Measurements from ENCODE around the gene KRT26. TPM values are rescaled to one million over a fixed set of nuclear protein-coding genes. Genes with fewer than 3 reads are reported as not detected.
"Not testable (repeated sequence)": the region's sequence is repeated elsewhere in the genome, so short reads cannot be mapped to it uniquely, and the experiment has no call there.

Gene KRT26
- total RNA-seq, 1 donor from 2014 or later, result not detected

DNA sequence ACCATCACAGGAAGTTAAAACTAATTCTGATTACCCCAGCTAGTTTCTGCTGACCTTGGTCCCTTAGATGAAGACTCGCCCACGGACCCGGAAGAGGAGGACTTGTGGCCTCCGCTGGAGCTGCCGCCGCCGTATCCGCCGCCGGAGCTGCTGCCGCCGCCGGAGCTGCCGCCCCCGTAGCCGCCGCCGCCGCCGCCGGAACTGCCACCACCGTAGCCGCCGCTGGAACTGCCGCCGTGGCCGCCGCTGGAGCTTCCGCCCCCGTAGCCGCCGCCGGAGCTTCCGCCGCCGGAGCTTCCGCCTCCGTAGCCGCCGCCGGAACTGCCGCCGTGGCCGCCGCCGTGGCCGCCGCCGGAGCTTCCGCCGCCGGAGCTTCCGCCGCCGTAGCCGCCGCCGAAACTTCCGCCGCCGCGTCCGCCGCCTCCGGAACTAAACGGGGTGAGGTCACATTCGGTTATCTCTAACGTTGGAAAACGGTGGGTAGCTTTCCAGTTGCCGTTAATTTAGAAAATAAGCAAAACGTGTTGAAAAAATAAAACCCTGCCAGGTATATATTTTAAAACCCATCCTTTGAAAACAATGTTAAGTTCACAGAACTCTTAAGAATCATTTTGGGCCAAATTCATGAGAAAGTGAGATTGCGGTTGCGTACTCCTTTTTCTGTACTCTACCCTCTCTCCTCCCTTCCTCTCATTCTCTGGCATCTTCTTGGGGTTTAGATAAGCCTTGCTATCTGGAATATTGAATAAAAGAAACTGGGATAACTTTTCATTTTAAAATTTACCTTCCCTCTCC lies 46.9 kb upstream of the KRT26 start:
- Mint-ChIP-seq H3K27me3 (ENCODE audit: unreplicated experiment) (no peaks in the 10 kb centered on the region), H3K27ac (ENCODE audit: unreplicated experiment) (peak overlapping the region; percentile 77), H3K9me3 (ENCODE audit: unreplicated experiment) (no peaks in the 10 kb centered on the region), H3K4me1 (ENCODE audit: low read depth, unreplicated experiment) (peaks cover 2% of the 10 kb centered on the region), H3K4me3 (ENCODE audit: unreplicated experiment) (peak overlapping the region; percentile 96), H3K36me3 (ENCODE audit: unreplicated experiment) (no peaks in the 10 kb centered on the region)
- TF ChIP-seq, protein P1, sequence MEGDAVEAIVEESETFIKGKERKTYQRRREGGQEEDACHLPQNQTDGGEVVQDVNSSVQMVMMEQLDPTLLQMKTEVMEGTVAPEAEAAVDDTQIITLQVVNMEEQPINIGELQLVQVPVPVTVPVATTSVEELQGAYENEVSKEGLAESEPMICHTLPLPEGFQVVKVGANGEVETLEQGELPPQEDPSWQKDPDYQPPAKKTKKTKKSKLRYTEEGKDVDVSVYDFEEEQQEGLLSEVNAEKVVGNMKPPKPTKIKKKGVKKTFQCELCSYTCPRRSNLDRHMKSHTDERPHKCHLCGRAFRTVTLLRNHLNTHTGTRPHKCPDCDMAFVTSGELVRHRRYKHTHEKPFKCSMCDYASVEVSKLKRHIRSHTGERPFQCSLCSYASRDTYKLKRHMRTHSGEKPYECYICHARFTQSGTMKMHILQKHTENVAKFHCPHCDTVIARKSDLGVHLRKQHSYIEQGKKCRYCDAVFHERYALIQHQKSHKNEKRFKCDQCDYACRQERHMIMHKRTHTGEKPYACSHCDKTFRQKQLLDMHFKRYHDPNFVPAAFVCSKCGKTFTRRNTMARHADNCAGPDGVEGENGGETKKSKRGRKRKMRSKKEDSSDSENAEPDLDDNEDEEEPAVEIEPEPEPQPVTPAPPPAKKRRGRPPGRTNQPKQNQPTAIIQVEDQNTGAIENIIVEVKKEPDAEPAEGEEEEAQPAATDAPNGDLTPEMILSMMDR (IDR thresholded peaks at IDR 0.05; ENCODE audit: partially characterized antibody, unreplicated experiment), result no peak
- peak; percentile 88 for DNase-seq

DNA sequence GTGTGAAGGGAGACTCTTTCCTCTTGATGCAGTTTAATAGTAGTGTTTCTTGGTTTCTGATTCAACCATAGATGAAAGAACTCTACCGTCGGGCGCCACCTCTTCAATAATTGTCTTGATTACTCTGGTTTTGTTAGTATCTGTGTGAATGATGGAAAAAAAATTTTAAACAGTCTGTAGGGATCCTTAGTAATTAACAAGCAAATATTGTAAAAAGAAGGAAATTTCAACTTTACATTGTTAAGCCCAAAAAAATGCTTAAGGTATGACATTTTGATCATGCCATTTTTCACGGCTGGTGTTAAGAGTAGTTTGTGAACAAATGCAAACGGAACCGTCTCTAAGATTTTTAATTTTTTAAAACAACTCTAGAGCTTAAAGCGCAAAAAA lies 46.3 kb upstream of the KRT26 start:
- no peaks in the 10 kb centered on the region for H3K27me3 Mint-ChIP-seq (ENCODE audit: unreplicated experiment)
- TF ChIP-seq, protein P1 (IDR thresholded peaks at IDR 0.05; ENCODE audit: partially characterized antibody, unreplicated experiment), result no peak
- peak overlapping the region; percentile 96 for H3K4me3 Mint-ChIP-seq (ENCODE audit: unreplicated experiment)
- no peaks in the 10 kb centered on the region for H3K9me3 Mint-ChIP-seq (ENCODE audit: unreplicated experiment)
- H3K27ac Mint-ChIP-seq (ENCODE audit: unreplicated experiment), result peak overlapping the region; percentile 77
- no peaks in the 10 kb centered on the region for H3K36me3 Mint-ChIP-seq (ENCODE audit: unreplicated experiment)
- DNase-seq, result no peak
- H3K4me1 Mint-ChIP-seq (ENCODE audit: low read depth, unreplicated experiment), result peaks cover 2% of the 10 kb centered on the region

DNA sequence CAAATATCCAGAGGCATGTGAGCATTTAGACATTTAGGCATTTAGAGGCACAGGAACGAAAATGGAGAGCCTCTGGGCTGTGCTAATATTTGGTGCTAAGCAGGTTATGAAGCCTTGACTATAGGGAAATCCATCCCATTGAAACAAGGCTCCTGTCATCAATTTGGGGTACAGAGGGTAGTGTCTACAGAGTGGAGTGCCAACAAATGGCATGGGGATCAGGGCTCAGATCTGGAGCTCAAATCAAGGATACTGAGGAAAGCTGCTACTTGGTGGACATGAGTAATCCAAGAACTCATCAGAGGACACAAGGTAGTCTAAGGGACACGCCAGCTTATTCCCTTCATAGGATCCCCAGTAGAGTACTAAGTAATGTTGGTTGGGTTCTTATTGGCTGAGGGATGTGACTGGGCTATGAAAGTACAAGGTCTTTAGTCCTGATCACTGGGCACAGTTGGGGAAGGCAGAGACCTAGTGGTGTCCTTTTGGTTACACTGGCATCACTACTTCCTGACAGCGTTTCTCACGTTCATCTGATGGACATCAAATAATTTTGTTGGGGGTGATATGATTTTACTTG lies 45.2 kb upstream of the KRT26 start:
- H3K27ac Mint-ChIP-seq (ENCODE audit: unreplicated experiment), result no peak overlapping the region

DNA sequence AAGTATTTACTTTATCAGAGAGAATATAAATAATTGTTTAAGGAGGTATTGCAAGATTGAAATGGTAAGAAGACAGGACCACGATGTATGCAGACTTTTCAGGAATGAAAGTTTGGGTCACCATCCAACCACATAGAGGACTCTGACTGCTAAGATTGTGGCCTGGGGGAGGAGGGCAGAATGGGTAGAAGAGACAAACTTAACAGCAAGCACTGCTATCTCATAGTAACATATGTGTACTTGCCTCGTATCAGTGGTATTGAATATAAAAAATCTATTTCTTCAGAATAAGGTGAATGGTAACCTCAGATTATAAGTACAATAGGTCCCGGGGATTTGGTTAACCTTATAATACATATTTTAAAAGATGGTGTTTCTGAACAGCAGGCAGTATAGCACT lies 44.6 kb upstream of the KRT26 start:
- no peaks in the 10 kb centered on the region for H3K9me3 Mint-ChIP-seq (ENCODE audit: unreplicated experiment)
- TF ChIP-seq, protein P1 (IDR thresholded peaks at IDR 0.05; ENCODE audit: partially characterized antibody, unreplicated experiment), result no peak
- H3K36me3 Mint-ChIP-seq (ENCODE audit: unreplicated experiment), result no peaks in the 10 kb centered on the region
- no peak overlapping the region for H3K4me3 Mint-ChIP-seq (ENCODE audit: unreplicated experiment)
- no peak overlapping the region for H3K27ac Mint-ChIP-seq (ENCODE audit: unreplicated experiment)
- no peak for DNase-seq
- H3K27me3 Mint-ChIP-seq (ENCODE audit: unreplicated experiment), result no peaks in the 10 kb centered on the region
- H3K4me1 Mint-ChIP-seq (ENCODE audit: low read depth, unreplicated experiment), result peaks cover 2% of the 10 kb centered on the region

More for the DNA sequence above, 45.2 kb upstream of the KRT26 start:
- H3K36me3 Mint-ChIP-seq (ENCODE audit: unreplicated experiment), result no peaks in the 10 kb centered on the region
- TF ChIP-seq, protein P1 (IDR thresholded peaks at IDR 0.05; ENCODE audit: partially characterized antibody, unreplicated experiment), result no peak
- peak overlapping the region; percentile 96 for H3K4me3 Mint-ChIP-seq (ENCODE audit: unreplicated experiment)
- no peaks in the 10 kb centered on the region for H3K27me3 Mint-ChIP-seq (ENCODE audit: unreplicated experiment)
- H3K4me1 Mint-ChIP-seq (ENCODE audit: low read depth, unreplicated experiment), result peaks cover 2% of the 10 kb centered on the region
- no peak for DNase-seq
- no peaks in the 10 kb centered on the region for H3K9me3 Mint-ChIP-seq (ENCODE audit: unreplicated experiment)

DNA sequence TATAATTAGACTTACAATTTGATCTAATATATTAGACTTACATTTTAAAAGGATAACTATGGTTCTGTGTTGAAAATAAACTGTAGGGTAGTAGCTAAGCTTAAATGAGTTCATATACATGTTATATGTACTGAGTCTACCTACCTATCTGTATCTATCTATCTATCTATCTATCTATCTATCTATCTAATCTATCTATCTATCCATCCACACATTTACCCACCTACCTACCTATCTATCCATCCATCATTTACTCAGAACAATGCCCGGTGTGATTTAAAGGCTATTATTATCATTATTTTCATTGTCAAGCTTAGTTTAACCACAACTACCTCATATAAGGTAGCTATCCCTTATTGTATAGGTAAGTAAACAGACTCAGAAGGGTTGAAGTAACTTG lies 43.4 kb upstream of the KRT26 start:
- H3K9me3 Mint-ChIP-seq (ENCODE audit: unreplicated experiment), result no peaks in the 10 kb centered on the region
- TF ChIP-seq, protein P1 (IDR thresholded peaks at IDR 0.05; ENCODE audit: partially characterized antibody, unreplicated experiment), result no peak
- no peaks in the 10 kb centered on the region for H3K36me3 Mint-ChIP-seq (ENCODE audit: unreplicated experiment)
- H3K4me1 Mint-ChIP-seq (ENCODE audit: low read depth, unreplicated experiment), result peaks cover 2% of the 10 kb centered on the region
- no peak overlapping the region for H3K27ac Mint-ChIP-seq (ENCODE audit: unreplicated experiment)
- DNase-seq, result no peak
- H3K27me3 Mint-ChIP-seq (ENCODE audit: unreplicated experiment), result no peaks in the 10 kb centered on the region
- H3K4me3 Mint-ChIP-seq (ENCODE audit: unreplicated experiment), result no peak overlapping the region

DNA sequence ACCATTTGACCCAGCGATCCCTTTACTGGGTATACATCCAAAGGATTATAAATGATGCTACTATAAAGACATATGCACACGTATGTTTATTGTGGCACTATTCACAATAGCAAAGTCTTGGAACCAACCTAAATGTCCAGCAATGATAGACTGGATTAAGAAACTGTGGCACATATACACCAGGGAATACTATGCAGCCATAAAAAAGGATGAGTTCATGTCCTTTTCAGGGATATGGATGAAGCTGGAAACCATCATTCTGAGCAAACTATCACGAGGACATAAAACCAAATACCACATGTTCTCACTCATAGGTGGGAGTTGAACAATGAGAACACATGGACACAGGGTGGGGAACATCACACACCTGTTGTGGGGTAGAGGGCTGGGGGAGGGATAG lies 42.7 kb upstream of the KRT26 start:
- H3K4me1 Mint-ChIP-seq (ENCODE audit: low read depth, unreplicated experiment); H3K9me3 Mint-ChIP-seq (ENCODE audit: unreplicated experiment); H3K36me3 Mint-ChIP-seq (ENCODE audit: unreplicated experiment); H3K4me3 Mint-ChIP-seq (ENCODE audit: unreplicated experiment); DNase-seq; H3K27ac Mint-ChIP-seq (ENCODE audit: unreplicated experiment); H3K27me3 Mint-ChIP-seq (ENCODE audit: unreplicated experiment): not testable (repeated sequence)
